ENCODE measurements around the gene MPZL3. TPM values are rescaled to one million over a fixed set of nuclear protein-coding genes. Genes with fewer than 3 reads are reported as not detected.

The MPZL3 gene
- total and polyA plus RNA-seq, 9 donors: 0.25 to 7.0 (median 1.0) TPM

GRCh38 chr11:118275176-118275575 is 23.0 kb upstream of the MPZL3 start:
- intact Hi-C loops (cut with DNase I): no loop called here

GRCh38 chr11:118274186-118274585 is 22.0 kb upstream of the MPZL3 start:
- Histone ChIP-seq H3K4me1 (ENCODE audit: insufficient read depth) (no peaks in the 10 kb centered on the region), H3K4me3 (no peak overlapping the region), H3K27me3 (no peaks in the 10 kb centered on the region), H3K36me3 (no peaks in the 10 kb centered on the region), H3K27ac (no peak overlapping the region), H3K9me3 (no peaks in the 10 kb centered on the region)
- 70 to 78% (median 78%) methylated on average over 2 of the region's 2 CpGs for WGBS, 3 donors
- intact Hi-C loops (cut with DNase I): no loop called here
- no peak for TF ChIP-seq POLR2A (IDR thresholded peaks at IDR 0.05)
- no peak for TF ChIP-seq EP300 (IDR thresholded peaks at IDR 0.05)
- TF ChIP-seq CTCF (IDR thresholded peaks at IDR 0.05): no peak
- DNase-seq: no peak

More at GRCh38 chr11:118275176-118275575, 23.0 kb upstream of the MPZL3 start:
- Histone ChIP-seq H3K9me3 (no peaks in the 10 kb centered on the region), H3K36me3 (no peaks in the 10 kb centered on the region), H3K4me3 (no peak overlapping the region), H3K27ac (no peak overlapping the region), H3K4me1 (ENCODE audit: insufficient read depth) (no peaks in the 10 kb centered on the region), H3K27me3 (no peaks in the 10 kb centered on the region)
- 48 to 60% (median 58%) methylated on average over 4 of the region's 4 CpGs for WGBS, 3 donors
- TF ChIP-seq CTCF (IDR thresholded peaks at IDR 0.05) (no peak), POLR2A (IDR thresholded peaks at IDR 0.05) (no peak), EP300 (IDR thresholded peaks at IDR 0.05) (no peak)
- DNase-seq: no peak

- TF ChIP-seq EP300 (IDR thresholded peaks at IDR 0.05) (no peak), CTCF (IDR thresholded peaks at IDR 0.05) (no peak), POLR2A (IDR thresholded peaks at IDR 0.05) (no peak)
- 47 to 67% (median 56%) methylated on average over 2 of the region's 2 CpGs for WGBS, 3 donors
Measured at GRCh38 chr11:118272001-118272400, 19.8 kb upstream of the MPZL3 start.

GRCh38 chr11:118267486-118267885 is 15.3 kb upstream of the MPZL3 start:
- H3K36me3 ChIP-seq: no peaks in the 10 kb centered on the region
- H3K27ac ChIP-seq: no peak overlapping the region
- 56 to 81% (median 70%) methylated on average over 4 of the region's 4 CpGs for WGBS, 3 donors
- no peaks in the 10 kb centered on the region for H3K9me3 ChIP-seq
- H3K27me3 ChIP-seq: no peaks in the 10 kb centered on the region
- no peak overlapping the region for H3K4me3 ChIP-seq
- intact Hi-C loops (cut with DNase I): loop anchor here in 1 of 4 donors (5.0 kb wide), 1 partner anchor 200 kb away; no protein-coding TSS in a partner anchor
- no peak for TF ChIP-seq EP300 (IDR thresholded peaks at IDR 0.05)
- TF ChIP-seq POLR2A (IDR thresholded peaks at IDR 0.05): no peak
- no peak for DNase-seq
- H3K4me1 ChIP-seq (ENCODE audit: insufficient read depth): no peaks in the 10 kb centered on the region

More at GRCh38 chr11:118272001-118272400, 19.8 kb upstream of the MPZL3 start:
- H3K4me1 ChIP-seq (ENCODE audit: insufficient read depth): no peaks in the 10 kb centered on the region
- no peaks in the 10 kb centered on the region for H3K36me3 ChIP-seq
- H3K4me3 ChIP-seq: no peak overlapping the region
- H3K9me3 ChIP-seq: no peaks in the 10 kb centered on the region
- intact Hi-C loops (cut with DNase I): no loop called here
- no peak for DNase-seq
- no peaks in the 10 kb centered on the region for H3K27me3 ChIP-seq
- no peak overlapping the region for H3K27ac ChIP-seq

GRCh38 chr11:118265954-118266353 is 13.8 kb upstream of the MPZL3 start:
- no peak overlapping the region for H3K27ac ChIP-seq
- 24 to 46% (median 35%) methylated on average over 1 of the region's 1 CpG for WGBS, 3 donors
- no peak for DNase-seq
- no peaks in the 10 kb centered on the region for H3K9me3 ChIP-seq
- TF ChIP-seq CTCF (IDR thresholded peaks at IDR 0.05) (no peak), EP300 (IDR thresholded peaks at IDR 0.05) (no peak), POLR2A (IDR thresholded peaks at IDR 0.05) (no peak)
- H3K4me3 ChIP-seq: no peak overlapping the region
- no peaks in the 10 kb centered on the region for H3K36me3 ChIP-seq
- no peaks in the 10 kb centered on the region for H3K4me1 ChIP-seq (ENCODE audit: insufficient read depth)
- H3K27me3 ChIP-seq: no peaks in the 10 kb centered on the region
- intact Hi-C loops (cut with DNase I): loop anchor here in 1 of 4 donors (5.0 kb wide), 1 partner anchor 201 kb away; no protein-coding TSS in a partner anchor
